Esophagus muscularis mucosa (tissue), 4 donors: ENCODE data around the gene LY9. TPM values are rescaled to one million over a fixed set of nuclear protein-coding genes. Genes with fewer than 3 reads are reported as not detected.

Experiments
- DNase-seq: peaks from one replicate; pipeline ENCODE4 v3.0.0-alpha.2; 2017; ENCODE audit errors: extremely low spot score
- H3K27ac ChIP-seq, 4 donors: fragments of 200-600 bp; sonication (generic); replicated peaks in 1 of 4; 1 replicate in 3 of 4; 2 replicates in 1 of 4; pipeline ENCODE4 v1.5.1; 2016 to 2019; ENCODE audit warnings: mild to moderate bottlenecking in 1 of 4
- H3K27me3 ChIP-seq, 4 donors: fragments of 200-600 bp; sonication (generic); one replicate each; pipeline versions ENCODE4 v1.5.1 to v1.6.0; 2016 to 2019
- H3K36me3 ChIP-seq, 4 donors: fragments of 200-600 bp; sonication (generic); one replicate each; pipeline ENCODE4 v1.5.1; 2016 to 2019
- H3K4me1 ChIP-seq, 4 donors: fragments of 200-600 bp; sonication (generic); one replicate each; pipeline ENCODE4 v1.5.1; 2016 to 2019
- H3K4me3 ChIP-seq, 4 donors: fragments of 200-600 bp; sonication (generic); 1 replicate in 2 of 4; 2 replicates in 2 of 4; pipeline ENCODE4 v1.5.1; 2016 to 2019; ENCODE audit warnings: mild to moderate bottlenecking in 4 of 4, moderate library complexity in 1 of 4
- H3K9me3 ChIP-seq, 4 donors: fragments of 200-600 bp; sonication (generic); 1 replicate in 3 of 4; 2 replicates in 1 of 4; pipeline ENCODE4 v1.5.1; 2016 to 2019
- CTCF ChIP-seq, 3 experiments: fragments of 200-600 bp in 2 of 3; fragments of 450-650 bp in 1 of 3; sonication (generic) in 2 of 3; IDR thresholded peaks; one replicate each; pipeline ENCODE4 v1.5.1; 2017 to 2019; ENCODE audit warnings: antibody characterized with exemption in 3 of 3, mild to moderate bottlenecking in 2 of 3, moderate library complexity in 1 of 3
- EP300 ChIP-seq: sonication (generic); formaldehyde crosslinking; IDR thresholded peaks from one replicate; pipeline ENCODE4 v1.6.1; 2017; ENCODE audit warnings: antibody characterized with exemption
- POLR2A ChIP-seq: fragments of 450-650 bp; IDR thresholded peaks from one replicate; pipeline ENCODE4 v1.6.1; 2017; ENCODE audit warnings: antibody characterized with exemption, moderate library complexity, mild to moderate bottlenecking, low read depth
- POLR2AphosphoS5 ChIP-seq, 2 donors: sonication (generic); formaldehyde crosslinking; IDR thresholded peaks; one replicate each; pipeline ENCODE4 v1.6.1; 2017; ENCODE audit warnings: antibody characterized with exemption in 2 of 2
- WGBS: methylation state at CpG from one replicate; pipeline ENCODE4 v1.1.5; 2018; 5-methylcytosine and 5-hydroxymethylcytosine counted together
- intact Hi-C: fragments of 100-400 bp; cut with DNase I; formaldehyde crosslinking; loops from one replicate; pipeline ENCODE4 v1.15.1; 2023
- total RNA-seq, 4 donors: library from RNA; depleted of rRNA; stranded (reverse); fragments of >200 nt; gene quantifications; one replicate each; pipeline versions ENCODE4 v1.1.0 to v1.2.1, GENCODE V29; 2016

The LY9 gene
- total RNA-seq, 4 donors from 2014 or later: 0.26 to 0.66 TPM; not detected in 2

- peaks cover 0 to 25% (median 0%) of the 10 kb centered on the region in 4 donors for H3K27me3 ChIP-seq
- no peak overlapping the region for H3K27ac ChIP-seq
- peak; percentile 50 for DNase-seq
- H3K9me3 ChIP-seq: no peaks in the 10 kb centered on the region
- 81% methylated on average over 5 of the region's 5 CpGs for WGBS
- TF ChIP-seq POLR2AphosphoS5 (IDR thresholded peaks at IDR 0.05): no peak
- no peaks in the 10 kb centered on the region for H3K36me3 ChIP-seq
- H3K4me1 ChIP-seq: no peaks in the 10 kb centered on the region
- intact Hi-C loops: no loop called here
- H3K4me3 ChIP-seq: no peak overlapping the region
Measured at GRCh38 chr1:160859166-160859565, 63.2 kb downstream of the LY9 start.

- Histone ChIP-seq H3K4me3 (no peak overlapping the region), H3K4me1 (no peaks in the 10 kb centered on the region), H3K27me3 (peaks cover 0 to 25% (median 0%) of the 10 kb centered on the region in 4 donors), H3K9me3 (no peaks in the 10 kb centered on the region), H3K27ac (no peak overlapping the region), H3K36me3 (no peaks in the 10 kb centered on the region)
- 35% methylated on average over 4 of the region's 5 CpGs for WGBS
- TF ChIP-seq CTCF (IDR thresholded peaks at IDR 0.05): no peak
- TF ChIP-seq EP300: no peak
- no peak for TF ChIP-seq POLR2AphosphoS5 (IDR thresholded peaks at IDR 0.05)
- TF ChIP-seq POLR2A: no peak
- intact Hi-C loops: no loop called here
- peak; percentile 55 for DNase-seq
Measured at GRCh38 chr1:160860840-160861505, 65.0 kb downstream of the LY9 start.

GRCh38 chr1:160862203-160863060, 66.5 kb downstream of the LY9 start, which contains the start of gene CD244:
Gene CD244, minus strand, starts transcription at chr1:160862887. Its CDS starts 210 bp downstream, at chr1:160862677.
- intact Hi-C loops: no loop called here
- H3K4me3 ChIP-seq: no peak within 1 kb of the TSS
- peaks cover 0 to 25% (median 0%) of the 10 kb centered on the region in 4 donors for H3K27me3 ChIP-seq
- H3K9me3 ChIP-seq: no peaks in the 10 kb centered on the region
- 45% methylated on average over 7 of the region's 12 CpGs for WGBS
- DNase-seq: peak; percentile 87
- TF ChIP-seq POLR2A (no peak), EP300 (no peak), POLR2AphosphoS5 (IDR thresholded peaks at IDR 0.05) (no peak), CTCF (IDR thresholded peaks at IDR 0.05) (no peak)
- no peaks in the 10 kb centered on the region for H3K36me3 ChIP-seq
- no peak within 1 kb of the TSS for H3K27ac ChIP-seq
- H3K4me1 ChIP-seq: no peaks in the 10 kb centered on the region

GRCh38 chr1:160863061-160863773, 67.2 kb downstream of the LY9 start:
- Histone ChIP-seq H3K4me1 (no peaks in the 10 kb centered on the region), H3K9me3 (no peaks in the 10 kb centered on the region), H3K27ac (no peak overlapping the region), H3K27me3 (peaks cover 0 to 25% (median 0%) of the 10 kb centered on the region in 4 donors), H3K36me3 (no peaks in the 10 kb centered on the region), H3K4me3 (no peak overlapping the region)
- TF ChIP-seq EP300 (no peak), POLR2A (no peak), POLR2AphosphoS5 (IDR thresholded peaks at IDR 0.05) (no peak), CTCF (IDR thresholded peaks at IDR 0.05) (no peak)
- intact Hi-C loops: no loop called here
- 75% methylated on average over 11 of the region's 11 CpGs for WGBS
- no peak for DNase-seq

GRCh38 chr1:160863774-160864131, 67.8 kb downstream of the LY9 start:
- no peak overlapping the region for H3K27ac ChIP-seq
- peak; percentile 60 for DNase-seq
- peaks cover 0 to 25% (median 0%) of the 10 kb centered on the region in 4 donors for H3K27me3 ChIP-seq
- H3K36me3 ChIP-seq: no peaks in the 10 kb centered on the region
- TF ChIP-seq POLR2A (no peak), EP300 (no peak)
- no peak overlapping the region for H3K4me3 ChIP-seq
- intact Hi-C loops: no loop called here
- no peaks in the 10 kb centered on the region for H3K4me1 ChIP-seq
- 65% methylated on average over 4 of the region's 4 CpGs for WGBS
- H3K9me3 ChIP-seq: no peaks in the 10 kb centered on the region
